GM21576 (cell line): ENCODE results near the gene JUN.
"Not testable (repeated sequence)": the region's sequence is repeated elsewhere in the genome, so short reads cannot be mapped to it uniquely, and the experiment has no call there.

Experiments
- ATAC-seq: cut with Tn5 transposase; IDR thresholded peaks from one replicate; pipeline ENCODE4 v1.9.1; 2021; ENCODE audit warnings: mild to moderate bottlenecking, moderate library complexity; ENCODE audit not compliant: unreplicated experiment

The JUN gene

DNA sequence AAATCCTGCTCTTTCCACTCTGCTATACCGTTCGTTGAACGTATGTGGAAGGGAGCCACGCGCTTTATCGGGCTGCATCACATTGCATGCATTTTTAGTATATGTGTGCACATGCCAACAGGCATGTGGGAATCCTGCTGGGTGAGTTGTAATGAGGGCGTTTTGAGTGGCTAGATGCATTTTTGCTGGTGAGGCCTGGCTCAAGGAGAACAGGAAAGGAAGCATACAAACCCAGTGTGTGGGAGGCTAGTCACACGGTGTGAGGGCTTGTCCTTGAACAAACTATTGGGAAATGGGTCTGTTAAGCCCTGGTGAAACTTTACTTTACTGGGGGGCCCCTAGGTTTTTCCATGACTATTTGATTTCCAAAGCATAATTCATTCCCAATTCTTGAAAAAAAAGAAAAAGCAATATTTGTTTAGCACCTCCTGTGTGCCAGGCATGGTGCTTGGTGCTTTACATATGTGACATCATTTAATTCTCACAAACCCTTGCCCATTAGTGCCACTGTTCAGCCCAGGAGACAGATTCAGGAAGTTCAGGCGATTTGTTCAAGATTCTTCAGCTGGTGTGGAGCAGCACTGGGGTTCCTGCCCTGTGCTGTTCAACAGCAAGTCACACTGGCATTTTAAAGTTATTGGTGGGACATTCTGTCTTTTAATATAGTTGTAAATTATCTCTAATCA, 25.6 kb upstream of the JUN start:
- no peak for ATAC-seq

DNA sequence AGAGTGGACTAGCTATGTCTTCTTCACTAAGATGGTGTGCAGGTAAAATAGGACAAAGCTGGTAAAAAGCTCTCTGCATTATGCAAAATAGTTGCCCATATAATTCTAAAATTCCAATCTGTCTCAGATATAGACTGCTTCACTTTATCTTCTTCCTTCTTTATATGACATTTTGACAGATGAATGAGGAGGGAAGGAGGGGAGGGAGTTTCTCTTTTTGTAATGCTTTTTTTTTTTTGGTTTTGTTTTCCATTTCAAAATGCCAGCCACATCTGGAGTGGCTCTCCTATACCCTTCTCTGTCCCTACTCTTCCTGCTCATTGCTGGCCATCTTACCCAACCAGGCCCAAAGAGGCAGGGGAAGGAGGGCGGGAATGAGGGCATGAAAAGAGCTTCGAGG, 24.2 kb upstream of the JUN start:
- ATAC-seq, result no peak

DNA sequence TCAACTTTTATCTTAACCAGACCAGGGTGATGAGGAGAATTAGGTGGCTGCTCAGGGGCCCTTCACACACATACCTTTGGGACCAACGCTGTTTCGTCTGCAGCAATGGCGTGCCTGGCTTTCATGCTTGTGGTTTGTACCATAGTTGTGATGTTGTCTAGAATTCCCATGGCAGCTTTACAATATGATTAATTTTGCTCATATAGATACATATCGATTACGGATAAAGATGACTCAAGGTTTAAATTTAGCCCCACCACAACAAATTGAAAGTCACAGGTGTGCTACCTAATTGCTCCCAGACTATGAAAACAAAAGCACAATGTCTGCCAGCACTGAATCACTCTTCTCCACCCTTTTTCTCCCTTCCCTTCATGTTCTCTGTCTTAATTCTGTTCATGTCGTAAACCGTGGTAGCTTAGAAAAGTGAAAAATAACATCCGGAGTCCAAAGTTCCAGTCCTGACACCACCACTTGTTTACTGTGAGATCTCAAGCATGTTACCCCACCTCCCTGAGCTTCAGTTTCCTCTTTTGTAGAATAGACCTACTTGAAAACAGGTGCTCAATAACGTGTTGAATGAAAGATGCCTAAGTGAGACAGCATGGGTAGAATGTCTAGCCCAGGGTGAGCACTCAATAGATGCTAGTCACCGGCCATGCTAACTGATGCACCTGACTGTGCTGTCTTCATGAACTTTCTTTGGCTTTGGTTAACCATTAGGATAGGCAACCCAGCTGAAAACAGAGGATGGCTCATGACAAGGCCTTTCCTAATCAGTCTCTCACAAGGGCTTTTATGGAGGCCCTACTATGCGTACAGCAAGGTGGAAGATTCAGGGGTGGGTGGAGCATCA, 22.1 kb upstream of the JUN start:
- ATAC-seq, result peak; percentile 71

DNA sequence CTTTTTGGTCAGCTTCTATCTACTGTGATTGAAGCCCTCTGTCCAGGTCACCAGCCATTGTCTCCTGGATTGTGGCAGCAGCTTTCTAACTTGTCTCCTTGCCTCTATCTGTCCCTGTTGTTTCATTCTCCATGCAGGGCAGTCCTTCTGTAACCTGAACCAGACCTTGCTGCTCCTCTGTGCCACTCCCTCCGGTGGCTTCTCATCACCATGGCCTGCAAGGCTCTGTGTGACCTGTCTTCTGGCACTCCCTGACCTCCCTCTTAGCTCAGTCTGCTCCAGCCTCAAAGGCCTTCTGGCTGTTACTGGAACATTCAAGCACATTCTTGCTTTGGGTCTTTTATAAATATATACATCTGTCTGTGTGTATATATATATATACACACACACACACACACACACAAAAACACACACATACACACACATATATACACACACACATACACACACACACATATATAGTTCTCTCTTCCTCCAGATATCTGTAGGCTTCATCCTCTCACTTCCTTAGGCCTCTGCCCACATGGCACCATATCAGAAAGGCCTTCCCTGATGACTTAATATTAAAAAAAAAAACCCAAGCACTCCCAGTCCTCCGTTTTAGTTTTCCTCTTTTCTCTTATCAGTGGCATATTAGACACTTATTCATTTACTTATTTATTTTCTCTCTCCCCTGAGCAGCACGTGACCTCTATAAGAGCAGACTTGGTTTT, 21.2 kb upstream of the JUN start:
- no peak for ATAC-seq

DNA sequence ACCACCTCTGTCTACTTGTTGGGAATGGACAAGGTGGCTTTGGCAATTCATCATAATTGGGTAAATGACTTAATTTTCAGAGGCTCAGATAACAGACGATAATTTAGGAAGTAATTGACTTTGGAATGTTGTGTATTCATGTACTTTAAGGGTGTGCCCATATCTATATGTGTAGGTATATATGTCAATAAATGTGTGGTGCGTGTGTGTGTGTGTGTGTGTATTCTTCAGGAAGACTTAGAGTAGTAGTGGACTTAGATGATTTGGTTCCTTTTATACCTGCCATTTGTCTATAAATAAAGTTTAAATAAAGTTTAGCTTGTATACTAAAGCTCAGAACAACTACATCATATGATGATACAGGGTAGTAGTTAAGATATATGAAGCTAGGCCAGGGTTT, 20.0 kb upstream of the JUN start:
- no peak for ATAC-seq

DNA sequence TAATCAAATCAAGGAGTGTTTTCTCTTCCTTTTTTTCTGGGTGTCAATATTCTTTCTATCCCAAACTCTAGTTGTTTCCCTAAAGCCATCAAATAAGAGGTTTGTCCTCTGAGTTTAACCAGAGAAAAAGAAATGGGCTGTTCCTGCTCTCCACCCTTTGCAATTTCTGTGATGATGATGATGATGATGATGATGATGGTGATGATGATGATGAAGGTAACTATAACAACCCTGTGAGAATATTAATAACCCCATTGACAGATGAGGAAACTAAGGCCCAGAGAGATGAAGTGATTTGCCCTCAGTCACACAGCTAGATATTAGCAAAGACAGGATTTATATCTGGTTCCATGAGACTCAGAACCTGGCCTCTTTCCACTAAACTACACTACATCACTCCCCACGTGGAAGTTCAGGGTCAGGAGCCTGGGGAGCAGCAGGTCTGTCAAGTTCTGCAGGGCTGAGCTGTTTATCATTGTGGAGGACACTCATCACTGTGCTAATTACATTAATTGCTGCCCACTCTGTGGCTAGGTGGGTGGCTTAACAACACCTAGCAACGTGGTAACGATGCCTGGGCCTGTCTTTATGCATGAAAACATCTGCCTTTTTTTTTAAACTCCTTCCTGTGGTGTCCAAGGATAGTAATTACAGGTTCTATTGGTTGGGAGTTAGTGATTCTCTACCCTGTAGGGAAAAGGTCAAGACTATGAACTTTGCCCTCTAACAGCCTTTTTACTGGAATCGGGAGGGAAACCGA, 19.0 kb upstream of the JUN start:
- ATAC-seq, result no peak

DNA sequence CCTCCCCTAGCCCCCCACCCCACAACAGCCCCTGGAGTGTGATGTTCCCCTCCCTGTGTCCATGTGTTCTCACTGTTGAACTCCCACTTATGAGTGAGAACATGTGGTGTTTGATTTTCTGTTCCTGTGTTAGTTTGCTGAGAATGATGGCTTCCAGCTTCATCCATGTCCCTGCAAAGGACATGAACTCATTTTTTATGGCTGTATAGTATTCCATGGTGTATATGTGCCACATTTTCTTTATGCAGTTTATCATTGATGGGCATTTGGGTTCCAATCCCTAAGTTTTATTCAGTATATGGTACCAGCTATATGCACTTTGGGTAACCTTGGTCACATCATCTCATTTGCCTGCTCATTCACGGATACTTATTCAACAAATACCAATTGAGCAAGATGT, 17.4 kb upstream of the JUN start:
- ATAC-seq, result not testable (repeated sequence)

DNA sequence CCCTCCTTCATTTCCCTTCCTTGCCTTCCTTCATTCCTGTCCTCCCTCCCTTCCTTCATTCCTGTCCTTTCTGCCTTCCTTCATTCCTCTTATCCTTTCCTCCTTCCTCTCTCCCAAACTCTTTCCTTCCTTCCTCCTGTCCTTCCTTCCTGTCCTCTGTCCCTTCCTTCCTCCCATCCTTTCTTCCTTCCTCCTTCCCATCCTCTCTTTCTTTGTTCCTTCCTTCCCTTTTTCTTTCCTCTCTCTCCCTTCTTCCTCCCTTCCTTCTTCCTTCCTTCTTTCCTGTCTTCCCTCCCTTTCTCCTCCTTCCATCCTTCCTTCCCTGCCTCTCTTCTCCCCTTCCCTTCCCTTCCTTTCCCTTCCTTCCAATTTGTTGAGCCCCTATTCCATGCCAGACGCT, 15.8 kb upstream of the JUN start:
- ATAC-seq, result no peak

DNA sequence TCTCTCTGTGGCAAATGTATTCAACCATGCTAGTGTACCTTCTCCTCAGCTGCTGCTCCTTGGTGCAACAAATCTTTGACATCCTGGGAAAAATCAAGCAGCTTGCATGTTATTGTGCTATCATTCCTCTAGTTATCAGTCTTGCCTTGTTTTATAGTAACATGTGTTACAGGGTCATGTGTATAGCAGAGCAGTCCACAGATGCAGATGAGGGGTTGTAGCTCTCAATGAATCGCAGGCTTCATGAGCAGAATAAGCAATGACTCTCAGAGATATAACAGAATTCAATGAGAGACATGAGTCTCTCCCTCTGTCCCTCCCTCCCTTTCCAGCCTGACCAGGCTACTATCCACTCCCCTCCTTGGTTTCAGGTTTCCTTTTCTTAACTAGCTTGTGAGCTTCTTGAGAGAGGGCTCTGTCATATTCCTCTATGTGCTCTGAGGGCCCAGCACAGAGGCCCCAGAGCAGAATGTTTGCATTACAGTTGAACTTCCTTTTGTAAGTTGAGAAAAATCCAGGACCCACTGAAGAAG, 15.1 kb upstream of the JUN start:
- ATAC-seq, result no peak

DNA sequence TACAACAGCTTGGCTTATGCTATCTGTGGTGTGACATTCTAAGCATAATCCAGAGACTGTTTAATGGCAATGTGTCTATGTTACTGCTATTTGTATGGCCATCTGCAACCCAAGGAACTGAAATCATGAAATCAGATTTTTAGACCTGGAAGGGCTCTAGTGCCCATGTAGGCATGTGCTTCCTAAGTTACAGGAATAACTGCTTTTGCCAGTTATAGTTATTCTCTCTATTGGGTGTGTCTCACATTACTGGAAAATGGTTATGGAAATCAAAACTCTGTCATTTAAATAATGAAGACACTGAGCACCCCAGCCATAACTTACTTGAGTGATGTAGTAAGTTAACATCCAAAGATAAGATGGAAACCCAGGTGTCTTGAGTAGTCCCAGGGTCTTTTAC, 12.6 kb upstream of the JUN start:
- no peak for ATAC-seq

DNA sequence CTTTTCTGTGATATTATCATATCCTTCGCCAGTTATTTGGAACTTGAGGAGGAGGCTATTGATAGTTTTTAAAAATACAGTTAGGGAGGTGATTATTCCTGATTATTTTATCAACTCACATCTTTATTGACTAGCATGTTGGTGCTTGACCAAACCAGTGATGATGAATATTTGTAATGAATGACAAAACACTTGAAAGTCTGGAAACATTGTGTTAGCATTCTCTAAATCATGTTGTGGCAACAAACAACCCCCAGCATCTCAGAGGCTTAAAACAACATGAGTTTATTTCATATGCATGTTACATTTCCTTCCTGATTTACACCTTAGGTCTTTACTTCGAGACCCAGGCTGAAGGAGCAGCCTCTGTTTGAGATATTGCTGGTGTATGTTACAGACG, 10.7 kb upstream of the JUN start:
- no peak for ATAC-seq

DNA sequence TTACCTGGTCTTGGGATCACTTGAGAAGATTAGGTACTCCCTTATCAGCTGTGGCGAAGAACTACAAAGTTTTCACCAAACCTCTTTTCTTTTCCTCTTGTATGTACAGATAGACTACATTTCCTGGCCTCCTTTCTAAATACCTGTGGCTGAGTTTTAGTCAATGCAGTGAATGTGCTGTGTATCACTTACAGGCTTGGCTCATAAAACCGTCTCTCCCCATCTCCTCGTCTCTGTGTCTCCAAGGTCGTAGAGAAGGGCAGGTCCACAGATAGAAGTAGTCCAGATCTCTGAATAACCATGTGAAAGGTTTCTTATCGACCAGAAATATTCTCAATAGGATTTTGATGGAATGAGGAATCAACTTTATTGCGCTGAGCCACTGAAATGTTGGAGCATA, 9.0 kb upstream of the JUN start:
- ATAC-seq, result no peak

DNA sequence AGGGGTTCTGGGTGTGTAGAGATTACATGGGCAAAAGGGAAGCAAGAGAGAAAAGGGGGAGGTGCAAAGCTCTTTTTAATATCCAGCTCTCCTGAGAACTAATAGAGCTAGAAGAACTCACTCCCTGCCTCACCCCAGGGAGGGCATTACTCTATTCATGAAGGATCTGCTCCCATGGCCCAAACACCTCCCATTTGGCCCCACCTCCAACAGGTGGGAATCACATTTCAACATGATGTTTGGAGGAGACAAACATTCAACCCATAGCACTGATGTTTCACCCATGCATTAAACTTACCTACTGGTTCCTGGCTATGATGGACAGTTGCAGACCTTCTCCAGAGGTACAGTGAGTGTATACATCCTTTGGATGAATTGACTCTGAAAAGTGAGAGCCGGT, 7.3 kb upstream of the JUN start:
- ATAC-seq, result no peak

DNA sequence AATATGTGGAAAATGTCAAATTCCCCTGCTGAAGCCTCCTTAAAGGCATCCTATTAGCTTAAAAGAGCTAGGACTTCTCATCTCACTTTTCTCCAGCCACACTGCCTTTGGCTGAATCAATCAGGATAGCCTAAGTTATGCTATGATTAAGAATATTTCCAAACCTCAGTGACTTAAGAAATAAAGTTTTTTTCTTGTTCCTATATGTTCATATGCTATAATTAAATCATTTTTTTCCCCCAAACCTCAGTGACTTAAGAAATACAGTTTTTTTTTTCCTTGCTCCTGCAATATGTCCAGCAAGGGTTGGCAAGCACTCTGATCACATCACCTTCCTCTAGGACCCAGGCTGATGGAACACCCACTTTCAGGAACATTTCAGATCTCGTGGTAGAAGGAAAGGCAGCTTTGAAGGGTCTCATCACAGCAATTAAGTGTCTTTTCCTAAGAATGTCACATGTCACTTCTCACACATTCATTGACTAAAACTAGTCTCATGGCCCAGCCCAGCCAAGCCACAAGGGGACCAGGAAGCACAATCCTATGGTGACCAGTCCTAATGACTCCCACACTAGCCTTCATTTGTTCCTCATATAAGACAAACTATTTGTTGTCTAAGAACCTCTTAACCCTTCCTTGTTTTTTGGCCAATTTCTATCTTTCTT, 6.3 kb upstream of the JUN start:
- no peak for ATAC-seq

DNA sequence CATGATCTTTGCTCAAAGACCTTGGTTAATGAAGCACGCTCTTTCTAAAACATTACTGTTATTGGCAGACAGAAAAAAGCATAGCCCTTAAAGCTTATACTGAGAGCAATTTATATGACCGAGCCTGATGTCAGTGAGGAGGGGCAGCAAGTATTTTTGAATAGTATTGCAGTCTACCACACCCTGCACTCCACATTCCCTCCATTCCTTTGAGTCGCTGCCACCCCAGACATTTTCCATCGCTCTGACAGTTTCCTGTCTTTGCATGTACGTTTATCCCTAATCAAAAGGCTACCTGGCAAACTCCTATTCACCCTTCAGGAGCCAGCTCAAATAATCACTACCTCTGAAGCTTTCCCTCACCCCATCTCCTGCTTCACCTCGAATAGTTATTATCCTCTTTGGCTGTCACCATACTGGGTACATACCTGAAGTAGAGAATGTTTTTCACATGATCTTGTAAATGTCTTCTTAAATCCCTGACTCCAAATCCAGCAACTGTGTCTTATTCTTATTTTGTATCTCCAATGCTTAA, 5.5 kb upstream of the JUN start:
- ATAC-seq, result no peak

DNA sequence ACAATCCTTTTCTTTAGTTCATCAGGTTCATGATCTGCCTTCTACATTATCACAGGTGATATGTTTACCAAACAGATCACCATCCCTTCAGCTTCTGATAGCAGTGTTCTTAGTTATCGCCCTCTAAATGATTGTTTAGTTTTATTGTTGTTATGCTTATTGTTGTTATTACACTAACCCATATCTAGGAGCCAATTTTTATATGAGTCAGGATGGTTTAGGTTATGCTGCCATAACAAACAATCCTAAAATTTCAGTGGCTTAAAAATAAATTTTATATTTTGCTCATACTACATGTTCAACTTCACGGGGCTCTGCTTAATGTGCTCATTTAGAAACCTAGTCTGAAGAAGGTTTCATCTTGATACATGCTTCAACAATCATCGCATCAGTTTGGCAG, 4.4 kb upstream of the JUN start:
- ATAC-seq, result no peak

DNA sequence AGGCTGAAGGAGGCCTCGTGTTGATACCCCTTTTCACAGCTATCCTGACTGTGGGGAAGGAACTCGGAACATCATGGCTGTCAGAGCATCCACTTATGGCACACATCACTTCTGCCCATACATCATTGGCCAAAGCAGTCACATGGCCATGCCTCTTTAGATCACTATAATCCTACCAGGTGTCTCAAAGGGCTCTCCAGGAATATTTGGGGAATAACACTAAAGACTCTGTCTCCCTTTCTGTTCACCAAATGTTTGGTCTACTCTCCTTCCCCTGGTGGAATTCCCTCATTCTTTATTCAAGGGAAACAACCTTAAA, 3.0 kb upstream of the JUN start:
- no peak for ATAC-seq

DNA sequence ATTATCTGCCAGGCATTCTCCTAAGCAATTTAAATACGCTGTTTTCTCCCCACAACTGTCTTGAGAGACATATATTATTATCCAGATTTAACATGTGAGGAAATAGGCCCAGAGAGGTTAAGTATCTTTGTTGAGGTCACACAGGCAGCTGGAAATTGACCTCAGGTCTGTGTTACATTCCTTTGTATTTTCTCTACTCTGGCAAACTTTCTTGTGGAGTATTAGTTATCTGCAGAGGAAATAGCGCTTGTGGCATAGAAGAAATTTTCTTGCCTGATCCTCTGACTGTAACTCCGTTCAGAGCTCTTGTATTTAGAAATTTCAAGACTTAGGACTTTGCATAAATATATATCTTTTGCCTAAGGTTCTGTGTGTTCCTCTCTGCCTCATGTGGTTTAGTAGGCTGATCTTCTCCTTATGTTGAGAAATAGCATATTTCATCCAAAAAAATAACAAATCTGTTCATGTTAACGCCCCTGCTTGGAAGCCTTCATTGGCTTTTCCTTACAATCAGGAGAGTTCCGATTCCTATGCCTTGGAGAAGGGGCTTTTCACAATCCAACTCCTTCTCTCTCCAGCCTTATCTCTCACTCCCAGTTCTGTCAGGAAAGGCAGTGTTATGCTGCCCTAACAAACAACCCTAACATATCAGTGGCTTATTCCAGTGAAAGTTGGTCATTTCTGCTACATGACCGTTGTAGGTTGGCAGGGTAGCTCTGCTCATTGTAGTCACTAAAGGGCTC, 2.5 kb upstream of the JUN start:
- no peak for ATAC-seq

DNA sequence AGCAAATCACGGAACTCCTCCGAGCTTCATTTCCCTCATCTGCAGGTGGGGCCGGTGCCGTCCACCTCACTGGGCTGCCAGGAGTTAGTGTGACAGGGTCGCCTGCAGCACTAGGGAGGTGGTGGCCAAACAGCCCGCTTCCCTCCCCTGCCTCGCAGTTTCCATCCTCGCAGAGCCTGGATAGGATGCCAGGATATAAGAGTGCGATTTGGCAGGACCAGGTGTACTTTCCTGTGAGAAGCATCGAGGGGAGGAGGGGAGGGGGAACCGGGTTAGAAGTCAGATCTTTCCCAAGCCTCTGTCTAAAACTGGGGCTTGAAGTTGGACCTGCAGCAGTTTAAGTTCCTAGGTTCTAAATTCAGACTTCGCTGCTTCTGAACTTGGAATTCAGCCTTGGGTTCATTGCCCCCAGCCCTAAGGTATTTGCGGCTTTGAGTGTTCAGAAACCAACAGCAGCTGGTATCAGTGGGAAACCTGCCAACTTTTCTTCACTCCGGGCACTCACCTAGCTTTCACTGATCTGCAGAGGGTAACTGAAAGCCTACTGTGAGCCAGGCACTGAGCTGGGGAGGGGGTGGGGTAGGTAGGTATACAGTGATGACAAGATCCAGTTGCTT, 1.7 kb upstream of the JUN start:
- ATAC-seq, result no peak
